GM21390 (cell line): Measurements from ENCODE around the gene ATXN1.
A peak's percentile ranks its signal among the peaks of the same experiment; 100 is the strongest.

Experiments used
- ATAC-seq: cut with Tn5 transposase; IDR thresholded peaks from one replicate; pipeline ENCODE4 v1.9.1; 2021; ENCODE audit not compliant: unreplicated experiment

Gene ATXN1

GRCh38 chr6:16355699-16356446, 405.4 kb downstream of the ATXN1 start:
- ATAC-seq: no peak

- no peak for ATAC-seq
These were observed 406.0 kb downstream of the ATXN1 start for GRCh38 chr6:16355238-16355637.

DNA sequence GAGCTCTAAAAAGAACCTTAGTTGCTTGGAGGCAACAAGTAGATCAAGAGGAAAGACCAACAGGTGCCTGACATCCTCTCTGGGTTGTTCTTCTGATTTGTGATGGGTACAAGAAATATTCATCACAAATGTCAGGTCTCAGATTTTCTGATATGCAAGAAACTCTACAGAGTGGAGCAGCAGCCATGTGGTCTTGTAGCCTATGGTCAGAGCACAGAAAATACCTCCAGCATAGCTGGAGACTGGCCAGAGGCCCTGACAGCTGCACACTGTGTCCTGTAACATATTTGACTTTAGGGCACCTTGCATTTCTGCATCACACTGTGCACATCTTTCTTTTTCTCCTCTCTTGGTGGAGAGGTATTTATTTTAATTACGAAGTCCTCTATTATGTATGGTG, 406.6 kb downstream of the ATXN1 start:
- ATAC-seq: no peak

DNA sequence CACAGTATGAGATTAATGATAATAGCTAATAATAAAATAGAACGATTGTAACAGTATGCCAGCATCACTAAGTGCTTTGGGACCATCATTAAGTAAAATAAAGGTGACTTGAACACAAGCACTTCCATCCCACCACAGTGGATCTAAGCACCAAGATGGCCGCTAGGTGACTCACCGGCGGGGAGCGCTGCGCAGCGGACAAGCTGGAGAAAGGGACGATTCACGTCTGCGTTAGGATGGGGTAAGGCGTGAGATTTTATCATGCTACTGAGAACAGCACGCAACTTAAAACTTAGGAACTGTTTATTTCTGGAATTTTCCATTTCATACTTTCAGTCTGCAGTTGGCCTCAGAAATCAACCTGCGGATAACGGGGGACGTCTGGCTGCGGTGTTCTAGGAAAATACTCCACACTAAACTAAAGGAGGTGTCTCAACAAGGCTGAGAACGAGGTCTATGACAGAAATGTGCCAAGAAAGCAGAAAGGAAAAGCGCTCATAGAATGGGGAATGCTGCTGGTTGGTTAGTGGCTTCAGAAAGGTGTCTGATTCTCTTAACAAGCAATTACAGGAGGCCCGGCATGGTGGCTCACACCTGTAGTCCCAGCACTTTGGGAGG, 408.3 kb downstream of the ATXN1 start:
- ATAC-seq: no peak

- ATAC-seq: no peak
These were observed 409.0 kb downstream of the ATXN1 start for GRCh38 chr6:16352258-16352635.

DNA sequence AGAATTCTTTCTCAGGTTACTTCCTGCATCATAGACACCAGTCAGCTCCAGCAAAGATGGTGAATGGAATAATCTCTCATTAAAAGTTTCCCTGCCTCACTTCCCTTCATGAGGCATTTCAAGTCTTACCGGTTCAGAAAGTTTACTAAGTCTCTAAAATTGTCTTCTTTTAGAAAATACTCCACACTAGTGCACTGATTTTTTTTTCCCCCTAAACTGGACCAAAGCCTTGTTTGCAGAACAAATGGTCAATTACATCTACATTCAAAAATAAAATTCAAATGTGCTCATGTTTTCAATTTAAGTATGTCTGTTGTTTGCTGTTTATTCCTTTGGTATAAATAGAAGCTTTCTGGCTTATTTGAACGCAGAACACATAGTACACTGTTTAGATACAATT, 411.7 kb downstream of the ATXN1 start:
- no peak for ATAC-seq

DNA sequence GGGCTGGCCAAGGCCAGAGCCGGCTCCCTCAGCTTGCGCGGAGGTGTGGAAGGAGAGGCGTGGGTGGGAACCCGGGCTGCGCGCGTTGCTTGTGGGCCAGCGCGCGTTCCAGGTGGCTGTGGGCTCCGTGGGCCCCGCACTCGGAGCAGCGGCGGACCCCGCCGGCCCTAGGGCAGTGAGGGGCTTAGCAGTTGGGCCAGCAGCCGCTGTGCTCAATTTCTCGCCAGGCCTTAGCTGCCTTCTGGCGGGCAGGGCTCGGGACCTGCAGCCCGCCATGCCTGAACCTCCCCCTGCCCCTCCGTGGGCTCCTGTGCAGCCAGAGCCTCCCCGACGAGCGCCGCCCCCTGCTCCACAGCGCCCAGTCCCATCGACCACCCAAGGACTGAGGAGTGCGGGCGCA, 414.4 kb downstream of the ATXN1 start:
- no peak for ATAC-seq

DNA sequence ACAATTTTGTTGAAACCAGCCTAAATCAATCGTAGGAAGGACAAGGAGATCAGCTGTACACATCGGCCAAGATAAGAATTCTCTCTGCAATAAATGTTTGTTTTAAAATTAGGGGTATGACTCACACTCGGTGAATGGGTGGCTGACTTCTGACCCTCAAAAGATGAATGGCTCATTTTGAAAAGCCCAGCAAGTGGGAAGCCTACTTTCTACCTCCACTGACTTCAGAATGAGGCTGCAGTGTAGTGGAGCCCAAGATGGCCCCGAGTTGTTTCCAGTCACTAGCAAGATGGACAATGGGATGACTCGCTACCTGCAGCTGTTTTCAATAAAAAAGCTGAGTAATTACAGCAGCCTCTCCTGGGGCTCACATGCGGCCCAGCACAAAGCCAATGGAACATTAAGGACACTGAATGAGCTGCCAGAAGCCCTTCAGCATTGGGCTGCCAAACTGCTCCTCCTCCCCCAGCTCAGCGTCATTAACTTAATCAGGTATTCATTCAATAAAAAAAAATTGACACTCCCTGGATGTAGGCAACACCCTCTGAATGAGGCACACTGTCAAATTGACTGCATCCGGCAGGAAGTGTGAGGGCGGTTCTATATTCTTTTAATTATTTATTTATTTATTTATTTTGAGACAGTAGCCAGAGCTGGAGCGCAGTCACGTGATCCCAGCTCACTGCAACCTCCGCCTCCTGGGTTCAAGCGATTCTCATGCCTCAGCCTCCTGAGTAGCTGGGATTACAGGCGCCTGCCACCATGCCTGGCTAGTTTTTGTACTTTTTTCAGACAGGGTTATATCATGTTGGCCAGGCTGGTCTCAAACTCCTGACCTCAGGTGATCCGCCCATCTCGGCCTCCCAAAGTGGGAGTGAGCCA, 415.6 kb downstream of the ATXN1 start:
- ATAC-seq: no peak

GRCh38 chr6:16344756-16345155, 416.5 kb downstream of the ATXN1 start:
- no peak for ATAC-seq

DNA sequence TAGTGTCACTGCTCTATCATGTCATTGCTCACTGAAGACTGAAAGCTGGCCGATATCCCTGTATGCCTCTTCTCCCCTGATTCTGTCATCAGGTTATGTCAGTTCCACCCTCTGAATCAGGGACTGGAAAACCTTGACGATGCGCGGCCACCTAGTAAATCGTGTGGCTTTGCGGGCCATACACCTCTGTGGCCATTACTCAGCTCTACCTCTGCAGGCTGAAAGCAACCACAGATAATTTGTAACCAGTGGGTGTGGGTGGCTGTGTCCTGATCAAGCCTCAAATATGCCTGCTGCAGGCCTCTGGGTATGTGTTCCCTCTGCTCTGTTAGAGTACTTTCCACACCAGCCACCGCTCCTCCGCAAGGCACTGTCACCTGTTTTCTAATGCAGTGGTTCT, 417.7 kb downstream of the ATXN1 start:
- no peak for ATAC-seq

DNA sequence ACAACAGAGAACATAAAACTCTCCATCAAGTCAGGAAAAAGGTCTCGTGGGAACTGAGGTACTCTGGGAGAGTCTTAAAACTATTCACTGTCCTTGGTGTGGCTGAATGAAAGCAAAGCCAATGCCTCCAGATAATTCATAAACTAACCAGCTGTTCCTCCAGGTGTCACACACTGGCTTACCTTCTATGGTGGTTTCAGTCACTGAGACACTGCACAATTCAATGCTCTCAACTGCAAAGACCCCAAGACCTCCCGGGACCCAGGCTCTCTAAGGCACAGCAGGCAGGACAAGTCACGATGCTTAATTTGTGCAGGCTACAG, 422.0 kb downstream of the ATXN1 start:
- no peak for ATAC-seq

- no peak for ATAC-seq
These were observed 422.5 kb downstream of the ATXN1 start for GRCh38 chr6:16338577-16339264.

- no peak for ATAC-seq
These were observed 423.8 kb downstream of the ATXN1 start for GRCh38 chr6:16337295-16337975.

DNA sequence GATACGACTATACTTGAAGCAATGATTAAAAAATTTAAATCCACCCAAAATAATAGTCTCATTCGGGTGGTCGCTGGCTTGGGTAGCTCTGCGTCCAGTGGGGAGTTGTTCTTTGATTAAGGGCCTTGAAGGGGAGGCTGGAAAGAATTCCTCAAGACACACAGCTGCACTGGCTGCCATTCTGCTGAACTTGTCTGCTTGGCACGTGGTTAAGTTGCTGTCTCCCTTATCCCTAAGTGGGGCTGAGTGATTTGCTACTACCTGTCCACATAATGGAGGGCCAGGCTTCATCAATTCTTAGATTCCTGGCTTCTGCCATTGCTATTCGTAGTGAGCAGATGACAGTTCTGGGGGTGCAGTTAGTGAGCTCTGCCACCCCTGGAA, 424.4 kb downstream of the ATXN1 start:
- ATAC-seq: no peak

GRCh38 chr6:16336056-16336818, 425.0 kb downstream of the ATXN1 start:
- ATAC-seq: no peak

DNA sequence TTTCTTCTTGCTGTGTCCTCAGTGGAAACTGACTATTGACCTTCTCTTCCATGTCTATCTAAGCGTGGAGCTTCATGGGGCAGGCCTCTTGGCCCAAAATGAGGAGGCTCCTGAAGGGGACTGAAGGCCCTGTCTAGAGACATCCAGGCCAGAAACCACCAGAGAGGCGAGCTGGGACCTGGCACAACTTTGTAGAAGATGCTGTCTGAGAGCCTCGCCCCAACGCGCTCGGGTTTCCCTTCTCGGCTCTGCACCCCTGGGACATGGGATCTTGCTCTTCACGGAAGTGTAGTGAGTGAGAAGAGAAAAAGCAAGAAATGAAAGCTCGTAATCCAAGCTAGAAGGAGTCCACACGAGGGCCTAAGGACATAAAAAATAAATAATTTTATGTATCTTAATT, 426.1 kb downstream of the ATXN1 start:
- no peak for ATAC-seq

- no peak for ATAC-seq
These were observed 426.6 kb downstream of the ATXN1 start for GRCh38 chr6:16334671-16335070.

DNA sequence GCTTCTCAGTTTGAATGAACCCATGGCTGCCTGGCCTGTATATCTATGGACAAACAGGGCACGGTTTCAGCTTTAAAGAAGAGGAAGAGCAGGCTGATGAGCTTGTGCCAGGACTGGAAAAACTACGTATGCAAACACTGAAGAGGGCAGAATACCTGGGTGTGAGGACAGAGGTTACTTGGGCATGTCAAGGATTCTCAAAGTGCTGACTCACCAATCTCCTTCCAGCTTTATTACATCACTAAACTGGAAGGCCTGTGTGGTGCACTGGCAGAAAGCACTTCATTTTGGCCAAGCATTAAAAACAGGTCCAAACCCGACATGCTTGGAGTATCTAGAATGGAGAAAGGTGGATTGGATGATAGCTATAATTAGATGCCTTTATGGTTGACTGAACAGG, 427.7 kb downstream of the ATXN1 start:
- no peak for ATAC-seq

- ATAC-seq: peak; percentile 80
These were observed 429.1 kb downstream of the ATXN1 start for GRCh38 chr6:16332175-16332542.
